K562 (cell line): ENCODE results near the gene TBXAS1. TPM values are rescaled to one million over a fixed set of nuclear protein-coding genes. Genes with fewer than 3 reads are reported as not detected.

ENCODE experiments used
- BDP1 ChIP-seq: IDR thresholded peaks from 3 replicates; pipeline ENCODE4 v1.6.1; 2011; ENCODE audit not compliant: insufficient read length, insufficient read depth
- CBX3 ChIP-seq, 2 experiments: IDR thresholded peaks; 1 replicate in 1 of 2; 2 replicates in 1 of 2; pipeline ENCODE4 v1.6.1; 2012; ENCODE audit warnings: inconsistent platforms in 2 of 2, low read length in 2 of 2, borderline replicate concordance in 1 of 2, control low read depth in 1 of 2
- ERF ChIP-seq: fragments of 450-650 bp; formaldehyde crosslinking; IDR thresholded peaks from 2 replicates; pipeline ENCODE4 v1.4.0; 2020; ENCODE audit warnings: mild to moderate bottlenecking, mixed read lengths
- MBD1 ChIP-seq: fragments of 250-450 bp; sonication (Bioruptor Pico); IDR thresholded peaks from 2 replicates; pipeline ENCODE4 v1.8.0; 2022; ENCODE audit warnings: inconsistent platforms
- MGA ChIP-seq: fragments of 450-650 bp; IDR thresholded peaks from 2 replicates; pipeline ENCODE4 v1.6.1; 2016; ENCODE audit warnings: mild to moderate bottlenecking, moderate library complexity
- NFIC ChIP-seq: fragments of 450-650 bp; IDR thresholded peaks from 2 replicates; pipeline ENCODE4 v1.6.1; 2017; ENCODE audit warnings: mild to moderate bottlenecking, inconsistent platforms
- PRDM10 ChIP-seq: fragments of 450-650 bp; IDR thresholded peaks from 2 replicates; pipeline ENCODE4 v1.6.1; 2018; ENCODE audit not compliant: partially characterized antibody
- USF1 ChIP-seq: sonication (generic); formaldehyde crosslinking; IDR thresholded peaks from 2 replicates; pipeline ENCODE4 v1.9.0; 2022; ENCODE audit warnings: mild to moderate bottlenecking, missing genetic modification reagents
- polyA plus RNA-seq, 8 experiments: library from polyadenylated mRNA; depleted of rRNA in 4 of 8; stranded (reverse) in 5 of 8; unstranded in 3 of 8; fragments of >200 nt; fragmentation: Nextera tagmentation in 2 of 8; fragmentation: Illumina TruSeq in 1 of 8; extraction: Ambion mirVana in 2 of 8; extraction: Trizol in 1 of 8; gene quantifications; 2 replicates each; pipeline versions ENCODE4 v1.2.1 to v1.2.3, GENCODE V29; 2011 to 2014; ENCODE audit warnings: inconsistent platforms in 1 of 8, missing spikeins in 1 of 8
- total RNA-seq, 7 experiments: library from RNA; depleted of rRNA in 6 of 7; stranded (reverse); fragments of >200 nt in 6 of 7; fragmentation: Illumina TruSeq in 2 of 7; extraction: Trizol in 2 of 7; gene quantifications; 2 replicates each; pipeline versions ENCODE4 v1.2.1 to v1.2.3, GENCODE V29; 2011 to 2021; ENCODE audit warnings: low replicate concordance in 1 of 7

TBXAS1 gene
- total and polyA plus RNA-seq, 9 of the 15 experiments (the other 6 are each of a cell fraction or from before 2014, with no cell fraction given) = 1.1 to 8.3 (median 1.9) TPM

GRCh38 chr7:140060788-140061606 lies 231.9 kb downstream of the TBXAS1 start (continued):
- no peak for TF ChIP-seq PRDM10
- TF ChIP-seq BDP1 = no peak
- peak; percentile 69; the same call in 1 of the 2 replicates for TF ChIP-seq MGA
- no peak for TF ChIP-seq MBD1
- peak; percentile 19; the same call in 1 of the 2 replicates for TF ChIP-seq USF1
- TF ChIP-seq ERF (CRISPR knock-in tag) = no peak
- peak in 1 of 2 experiments; percentile 43; a peak in 1 of 3 replicates for TF ChIP-seq CBX3 (IDR thresholded peaks at IDR 0.05; ENCODE audit: borderline replicate concordance in 1 of 2, low read length in 2 of 2)
- TF ChIP-seq NFIC = peak; percentile 92
